ENCODE measurements around the gene MAN1A1. TPM values are rescaled to one million over a fixed set of nuclear protein-coding genes. Genes with fewer than 3 reads are reported as not detected.

The MAN1A1 gene
- total RNA-seq, 3 donors from 2014 or later = 45.1 to 74.2 (median 66.4) TPM

- H3K4me3 ChIP-seq = peak overlapping the region; percentile 90
- peaks cover 12% of the 10 kb centered on the region for H3K4me1 ChIP-seq (ENCODE audit: low read depth)
- H3K9me3 ChIP-seq = no peaks in the 10 kb centered on the region
- no peak for TF ChIP-seq CTCF (IDR thresholded peaks at IDR 0.05)
- ATAC-seq (peak; percentile 3), DNase-seq (peak in 1 of 3 donors; percentile 37)
- no peaks in the 10 kb centered on the region for H3K36me3 ChIP-seq (ENCODE audit: low read depth)
- intact Hi-C loops (cut with DNase I, micrococcal nuclease) = no loop called here
Measured at GRCh38 chr6:119350202-119350951, 816 bp upstream of the MAN1A1 start.

GRCh38 chr6:119348748-119349360, 707 bp downstream of the MAN1A1 start:
- no peaks in the 10 kb centered on the region for H3K9me3 ChIP-seq
- ATAC-seq (peak; percentile 15), DNase-seq (peak in 2 of 3 donors; percentile 29 to 64)
- H3K4me3 ChIP-seq = peak overlapping the region; percentile 90
- TF ChIP-seq CTCF (IDR thresholded peaks at IDR 0.05) = no peak
- no peaks in the 10 kb centered on the region for H3K36me3 ChIP-seq (ENCODE audit: low read depth)
- intact Hi-C loops (cut with DNase I, micrococcal nuclease) = no loop called here
- peaks cover 21% of the 10 kb centered on the region for H3K4me1 ChIP-seq (ENCODE audit: low read depth)

- no peak for TF ChIP-seq CTCF (IDR thresholded peaks at IDR 0.05)
- ATAC-seq = peak; percentile 5
- H3K4me1 ChIP-seq (ENCODE audit: low read depth) = peaks cover 21% of the 10 kb centered on the region
Measured at GRCh38 chr6:119348096-119348747, 1.3 kb downstream of the MAN1A1 start.

GRCh38 chr6:119347466-119348095, 2.0 kb downstream of the MAN1A1 start:
- peak; percentile 65 to 81 (median 69) for DNase-seq
- peaks cover 24% of the 10 kb centered on the region for H3K4me1 ChIP-seq (ENCODE audit: low read depth)
- no peaks in the 10 kb centered on the region for H3K36me3 ChIP-seq (ENCODE audit: low read depth)
- TF ChIP-seq CTCF (IDR thresholded peaks at IDR 0.05) = no peak
- H3K4me3 ChIP-seq = peak overlapping the region; percentile 90
- H3K9me3 ChIP-seq = no peaks in the 10 kb centered on the region
- ATAC-seq = peak; percentile 43
- intact Hi-C loops (cut with DNase I, micrococcal nuclease) = no loop called here

More at GRCh38 chr6:119348096-119348747, 1.3 kb downstream of the MAN1A1 start:
- intact Hi-C loops (cut with DNase I, micrococcal nuclease) = no loop called here
- peak; percentile 61 to 76 (median 74) for DNase-seq
- H3K4me3 ChIP-seq = peak overlapping the region; percentile 90
- H3K9me3 ChIP-seq = no peaks in the 10 kb centered on the region
- no peaks in the 10 kb centered on the region for H3K36me3 ChIP-seq (ENCODE audit: low read depth)

GRCh38 chr6:119346936-119347335, 2.6 kb downstream of the MAN1A1 start:
- Histone ChIP-seq H3K36me3 (ENCODE audit: low read depth) (no peaks in the 10 kb centered on the region), H3K4me3 (no peak overlapping the region), H3K4me1 (ENCODE audit: low read depth) (peaks cover 24% of the 10 kb centered on the region), H3K9me3 (no peaks in the 10 kb centered on the region)
- ATAC-seq = no peak
- intact Hi-C loops (cut with DNase I, micrococcal nuclease) = no loop called here
- DNase-seq = no peak
- TF ChIP-seq CTCF (IDR thresholded peaks at IDR 0.05) = no peak

All from mucosa of descending colon (tissue), 3 donors.